Activated effector memory CD4-positive, alpha-beta T cell treated with anti-CD3 and anti-CD28 coated beads, Interleukin-2, amount 50 U/mL, for 16 hours (primary cell): Measurements from ENCODE around the gene MYH9.
A peak's percentile ranks its signal among the peaks of the same experiment; 100 is the strongest.
"Not testable (repeated sequence)": the region's sequence is repeated elsewhere in the genome, so short reads cannot be mapped to it uniquely, and the experiment has no call there.

Experiments used
- DNase-seq: peaks from one replicate; pipeline ENCODE4 v3.0.0-alpha.2; 2020

MYH9 gene

DNA sequence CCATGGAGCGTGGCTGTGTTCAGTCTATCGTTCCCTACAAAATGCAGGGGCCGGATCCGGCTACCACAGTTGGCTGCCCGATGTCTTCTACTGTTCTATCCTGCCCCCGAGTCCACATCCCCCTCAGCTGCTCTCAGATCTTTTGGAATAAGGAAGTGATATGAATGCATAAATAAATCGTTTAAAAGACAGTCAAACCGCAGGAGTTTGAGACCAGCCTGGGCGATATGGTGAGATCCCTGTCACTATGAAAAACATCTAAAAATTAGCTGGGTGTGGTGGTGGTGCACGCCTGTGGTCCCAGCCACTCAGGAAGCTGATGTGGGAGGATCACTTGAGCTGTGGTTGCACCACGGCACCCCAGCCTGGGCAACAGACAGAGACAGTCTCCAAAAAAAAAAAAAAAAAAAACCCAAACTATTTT, 97.8 kb downstream of the MYH9 start:
- peak; percentile 80 for DNase-seq

DNA sequence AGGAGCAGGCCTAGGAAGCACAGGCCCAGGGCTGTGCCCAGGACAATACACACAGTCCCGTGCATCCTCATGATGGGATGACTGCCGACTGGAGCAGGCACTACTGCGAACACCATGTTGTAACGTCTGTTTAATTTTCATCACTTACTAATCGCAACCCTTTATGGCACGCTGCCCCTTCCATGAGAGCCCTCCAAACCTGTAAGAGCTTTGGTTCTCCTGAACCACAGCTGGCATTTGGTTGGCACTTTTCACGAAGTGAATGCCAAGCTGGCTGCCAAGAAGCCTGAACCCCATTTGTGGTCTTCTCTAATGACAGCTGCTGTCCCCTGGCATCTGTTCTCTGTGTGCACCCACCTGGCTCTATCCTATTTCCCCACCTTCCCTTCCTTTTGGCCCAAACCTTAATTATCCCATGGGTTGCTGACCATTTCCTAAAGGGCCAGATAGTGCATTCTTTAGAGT, 98.3 kb downstream of the MYH9 start:
- no peak for DNase-seq

DNA sequence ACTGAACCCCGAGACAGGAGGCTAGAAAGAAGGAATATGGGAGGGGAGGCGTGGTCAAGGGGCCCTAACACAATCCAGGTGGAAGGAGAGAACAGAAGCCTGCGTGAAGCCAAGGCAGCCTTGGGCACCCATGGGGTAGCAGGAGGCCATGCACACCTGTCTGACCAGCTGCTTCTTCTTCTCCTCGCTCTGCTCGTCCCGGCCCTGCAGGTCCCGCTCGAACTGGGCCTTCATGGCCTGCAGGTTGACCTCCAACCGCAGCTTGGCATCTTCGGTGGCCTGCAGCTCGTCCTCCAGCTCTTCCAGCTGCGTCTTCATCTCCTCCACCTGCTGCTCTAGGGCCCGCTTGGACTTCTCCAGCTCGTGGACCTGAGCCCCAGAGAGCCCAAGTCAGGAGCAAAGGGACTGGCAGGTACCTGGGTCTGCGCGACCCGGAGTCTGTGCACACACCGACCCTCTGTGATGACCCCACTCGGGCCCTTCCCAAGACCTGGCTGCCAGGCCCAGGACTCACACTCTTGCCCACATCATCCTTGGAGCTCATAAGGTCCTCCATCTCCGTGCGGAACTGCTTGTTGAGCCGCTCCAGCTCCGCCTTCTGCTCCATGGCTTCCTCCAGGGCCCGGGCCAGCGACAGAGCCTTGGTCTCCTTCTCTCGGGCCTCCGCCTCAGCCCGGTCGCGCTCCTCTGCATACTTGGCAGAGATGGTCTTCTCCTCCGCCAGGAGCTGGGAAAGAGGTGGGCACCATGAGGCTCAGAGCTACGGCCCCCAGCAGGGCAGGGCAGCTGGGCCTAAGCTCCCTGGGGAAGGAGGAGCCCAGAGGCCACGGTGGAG, 99.0 kb downstream of the MYH9 start:
- no peak for DNase-seq

DNA sequence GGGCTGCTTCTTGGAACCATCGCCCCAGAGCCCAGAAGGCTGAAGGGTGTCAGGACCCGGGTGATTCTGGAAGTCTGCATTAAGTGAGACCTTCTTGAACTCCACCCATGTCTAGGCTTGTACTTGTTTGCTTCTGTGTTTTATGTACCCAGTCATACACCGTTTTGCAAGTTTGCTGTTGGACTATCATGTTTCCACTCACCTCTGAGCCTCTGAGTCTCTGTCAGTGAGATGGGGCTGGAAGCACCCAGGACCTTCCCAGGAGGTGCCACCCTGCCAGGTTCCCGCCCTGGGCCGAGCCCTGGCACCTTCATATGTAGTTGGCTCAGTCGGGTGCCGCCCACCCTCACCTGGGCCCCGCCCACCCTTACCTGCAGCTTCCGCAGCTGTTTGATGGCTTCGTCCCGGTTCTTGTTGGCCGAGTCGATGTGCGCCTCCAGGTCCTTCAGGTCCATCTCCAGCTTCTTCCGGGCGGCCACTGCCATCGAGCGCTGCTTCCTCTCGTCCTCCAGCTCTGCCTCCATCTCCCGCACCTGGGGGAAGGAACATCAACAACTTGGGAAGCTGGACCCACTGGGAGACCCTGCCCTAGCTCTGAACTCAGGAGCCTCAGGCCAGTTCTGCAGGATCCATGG, 99.8 kb downstream of the MYH9 start:
- no peak for DNase-seq

DNA sequence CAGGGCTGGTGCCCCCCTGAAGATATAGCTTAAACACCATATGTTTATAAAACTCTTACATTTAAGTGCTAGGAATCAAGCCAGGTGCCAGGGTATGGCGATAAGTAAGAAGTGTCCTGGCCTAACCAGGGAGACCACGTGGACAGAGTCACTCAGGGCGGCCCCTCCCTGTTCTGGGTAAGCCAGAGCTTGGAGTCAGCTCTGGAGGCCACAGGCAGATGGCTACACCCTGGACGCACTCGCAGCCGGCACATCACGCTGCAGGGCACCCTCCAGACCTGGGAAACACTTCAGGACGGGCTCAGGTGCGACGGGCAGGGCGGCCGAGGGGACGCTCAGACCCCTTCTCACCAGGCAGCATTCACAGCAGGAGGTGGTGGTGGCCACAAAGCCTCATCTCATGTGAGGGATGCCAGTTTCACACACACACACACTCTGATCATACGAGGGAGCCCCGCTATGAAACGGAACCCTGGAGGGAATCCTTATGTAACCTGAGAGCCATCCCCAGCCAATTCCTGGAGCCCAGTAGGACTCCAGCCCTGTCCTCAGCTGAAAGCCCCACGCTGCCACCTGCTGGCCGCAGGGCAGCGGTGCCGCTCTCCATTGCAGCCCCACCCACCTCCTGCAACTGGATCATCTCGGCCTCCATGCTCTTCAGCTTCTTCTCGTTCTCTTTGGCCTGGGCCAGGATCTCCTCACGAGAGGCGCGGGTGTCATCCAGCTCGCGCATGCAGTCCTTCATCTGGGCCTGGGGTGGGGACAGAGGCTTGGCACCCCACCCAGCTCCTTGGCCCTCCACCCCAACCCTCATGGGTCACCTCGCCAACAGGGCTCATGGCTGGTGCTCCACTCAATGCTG, 101.4 kb downstream of the MYH9 start:
- DNase-seq: peak; percentile 90

DNA sequence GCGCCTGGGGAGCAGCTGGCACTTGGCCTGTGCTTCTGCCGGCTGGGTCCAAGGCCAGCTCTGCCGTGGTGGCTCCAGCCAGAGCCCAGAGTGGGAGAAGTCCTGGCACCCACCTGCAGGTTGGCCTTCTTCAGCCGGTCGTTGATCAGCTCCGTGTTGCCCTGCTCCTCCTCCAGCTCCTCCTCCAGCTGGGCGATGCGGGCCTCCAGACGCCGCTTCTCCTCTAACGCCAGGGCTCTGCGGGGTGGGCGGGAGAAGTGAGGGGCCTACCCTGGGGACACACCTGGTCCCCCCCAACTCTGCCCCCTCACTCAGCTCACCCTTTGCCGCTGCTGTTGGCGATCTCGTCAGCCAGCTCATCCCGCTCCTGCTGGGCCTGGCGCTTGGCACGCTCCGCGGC, 102.2 kb downstream of the MYH9 start:
- no peak for DNase-seq

DNA sequence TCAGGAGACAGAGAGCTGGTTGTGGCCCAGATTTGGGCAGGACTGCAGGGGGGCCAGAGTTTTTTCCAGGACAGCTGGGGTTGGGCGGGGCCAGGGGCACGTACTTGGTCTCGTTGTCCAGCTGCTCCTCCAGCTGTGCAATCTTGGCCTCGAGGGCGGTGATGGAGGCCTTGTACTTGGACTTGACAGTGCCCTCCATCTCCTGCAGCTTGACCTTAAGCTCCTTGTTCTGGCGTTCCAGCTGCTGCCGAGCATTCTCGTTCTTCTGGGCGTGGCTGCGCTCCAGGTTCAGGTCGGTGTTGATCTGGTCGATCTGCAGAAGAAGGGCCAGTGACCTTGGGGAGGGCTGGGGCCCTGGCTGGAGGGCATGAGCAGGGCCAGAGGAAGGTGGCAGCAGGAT, 102.8 kb downstream of the MYH9 start:
- DNase-seq: no peak

DNA sequence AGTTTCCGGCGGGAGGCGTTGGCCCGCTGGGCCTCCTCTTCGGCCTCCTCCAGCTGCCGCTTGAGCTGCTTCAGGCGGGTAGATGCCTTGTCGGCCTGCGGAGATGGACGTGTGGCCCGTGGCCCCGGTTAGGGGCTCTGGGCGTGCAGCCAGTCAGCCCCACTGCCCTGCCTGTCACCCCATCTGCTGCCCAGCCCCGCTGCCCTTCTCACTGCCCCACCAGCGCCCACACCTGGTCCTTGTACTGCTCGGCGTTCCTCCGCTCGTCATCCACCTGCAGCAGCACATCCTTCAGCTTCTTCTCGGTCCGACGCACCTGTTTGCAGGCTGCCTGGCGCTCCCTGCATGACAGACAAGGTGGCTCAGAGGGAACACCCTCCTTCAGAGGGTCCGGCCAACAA, 103.6 kb downstream of the MYH9 start:
- no peak for DNase-seq

DNA sequence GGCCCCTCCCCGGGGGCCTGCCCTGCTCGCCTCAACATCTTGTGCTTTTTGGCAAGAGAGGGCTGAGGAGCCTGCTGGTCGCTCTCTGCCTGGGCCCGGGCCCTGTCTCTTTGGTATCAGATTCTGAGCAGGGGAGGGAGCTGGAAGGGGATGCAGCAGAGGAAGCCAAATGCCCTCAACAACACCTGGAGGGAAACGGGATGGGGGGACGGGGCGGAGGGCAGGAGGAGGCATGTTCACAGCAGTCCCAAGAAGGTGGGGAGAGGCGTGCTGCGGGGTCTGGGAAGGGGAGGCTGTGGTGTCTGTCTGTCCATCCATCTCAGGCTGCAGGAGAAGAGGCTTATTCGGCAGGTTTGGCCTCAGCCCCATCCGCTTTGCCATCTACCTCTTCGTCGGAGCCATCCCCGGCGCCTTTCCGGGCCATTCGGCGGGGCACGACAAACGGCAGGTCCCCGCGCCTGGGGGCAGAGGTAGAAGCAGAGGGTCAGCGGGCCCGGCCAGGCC, 105.4 kb downstream of the MYH9 start:
- DNase-seq: no peak

DNA sequence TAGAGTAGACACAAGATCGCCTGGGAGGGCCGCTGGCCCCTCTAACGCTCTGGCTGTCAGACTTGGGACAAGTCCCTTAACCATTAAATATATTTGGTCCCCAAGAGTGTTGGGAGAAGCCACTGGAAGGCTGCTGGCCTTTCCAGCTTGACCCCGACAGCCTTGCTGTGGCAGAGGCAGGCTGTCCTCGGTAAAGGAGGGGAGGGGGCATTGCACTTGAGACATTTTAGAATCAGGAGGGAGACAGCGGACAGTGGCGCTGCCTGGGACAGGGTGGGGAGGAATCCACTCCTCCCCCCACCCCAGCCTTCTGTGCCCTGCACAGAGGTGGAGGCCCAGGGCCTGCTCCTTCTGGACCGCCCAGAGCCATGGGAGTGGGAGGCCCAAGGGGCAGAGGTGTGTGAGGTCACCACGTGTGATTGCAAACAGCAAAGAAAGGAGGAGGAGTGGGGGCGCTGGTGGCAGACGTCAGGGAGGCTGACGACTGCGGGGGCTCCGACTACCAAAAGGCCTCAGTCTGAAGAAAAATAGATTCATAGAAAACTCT, 105.9 kb downstream of the MYH9 start:
- no peak for DNase-seq

DNA sequence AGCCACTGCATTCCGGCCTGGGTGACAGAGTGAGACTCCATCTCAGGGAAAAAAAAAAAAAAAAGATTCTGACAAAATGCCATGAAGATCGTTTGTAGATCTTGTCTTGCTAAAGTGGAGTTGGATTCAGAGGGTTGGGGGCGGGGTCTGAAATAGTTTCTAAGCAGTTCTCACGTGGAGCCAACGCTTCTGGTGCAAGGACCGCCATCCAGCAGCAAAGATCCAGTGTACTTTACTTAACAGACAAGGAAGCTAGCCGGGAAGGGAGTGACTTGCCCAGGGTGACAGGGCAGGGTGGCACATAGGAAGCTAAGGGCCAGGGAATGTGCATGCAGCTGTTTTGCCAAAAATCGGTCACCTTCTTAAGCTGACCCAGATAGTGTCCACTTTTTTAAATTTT, 107.4 kb downstream of the MYH9 start:
- DNase-seq: peak; percentile 47

DNA sequence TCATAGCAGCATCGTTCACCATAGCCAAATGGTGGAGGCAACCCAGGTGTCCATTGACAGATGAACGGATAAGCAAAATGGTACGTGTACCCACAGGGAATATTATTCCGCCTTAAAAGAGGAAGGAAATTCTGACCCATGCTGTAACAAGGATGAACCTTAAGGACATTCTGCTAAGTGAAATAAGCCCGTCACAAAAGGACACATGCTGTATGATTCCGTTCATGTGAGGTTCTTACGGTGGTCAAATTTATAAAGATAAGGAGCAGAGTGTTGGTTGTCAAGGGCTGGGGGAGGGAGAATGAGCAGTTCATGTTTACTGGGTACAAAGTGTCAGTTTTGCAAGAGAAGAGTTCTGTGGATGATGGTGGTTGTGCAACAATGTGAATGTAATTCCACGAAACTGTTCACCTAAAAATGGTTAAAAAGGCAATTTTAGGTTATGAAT, 108.5 kb downstream of the MYH9 start:
- no peak for DNase-seq

DNA sequence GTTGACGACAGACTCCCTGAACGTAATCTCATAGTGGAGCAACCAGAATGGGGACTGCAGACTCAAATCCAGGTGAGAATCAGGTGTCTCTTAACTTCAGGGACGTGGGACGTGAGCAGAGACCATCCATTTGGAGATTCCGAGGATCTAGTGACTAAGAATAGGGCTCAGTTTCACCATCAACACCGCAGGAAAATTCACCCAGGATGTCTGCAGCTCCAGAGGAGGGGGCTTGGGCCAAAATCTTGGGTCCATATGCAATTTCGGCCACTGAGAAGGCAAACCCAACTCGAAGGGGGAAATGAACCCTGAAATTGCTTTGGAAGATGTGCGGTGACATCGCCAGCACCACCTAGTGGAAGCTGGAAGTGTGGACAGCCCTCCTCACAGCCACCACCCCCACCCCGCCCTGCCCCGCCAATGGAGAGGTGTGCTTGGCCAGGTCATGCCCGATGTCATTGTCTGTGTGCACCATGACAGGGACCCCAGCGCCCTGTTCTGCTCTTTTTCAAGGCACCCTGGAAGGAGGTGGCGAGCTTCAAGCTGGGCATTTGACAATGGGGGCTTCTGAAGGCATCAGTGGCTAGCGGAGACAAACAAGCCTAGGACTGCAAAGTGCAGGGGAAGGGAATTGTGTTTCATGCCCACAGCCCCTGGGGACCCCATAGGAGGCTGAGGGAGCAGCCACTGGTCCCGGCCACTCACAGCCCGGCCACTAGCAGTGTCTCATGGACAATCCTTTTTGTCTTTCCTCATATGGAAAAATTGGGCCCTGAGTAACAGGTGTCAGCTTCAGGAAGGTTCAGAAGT, 110.1 kb downstream of the MYH9 start:
- DNase-seq: peak; percentile 85

DNA sequence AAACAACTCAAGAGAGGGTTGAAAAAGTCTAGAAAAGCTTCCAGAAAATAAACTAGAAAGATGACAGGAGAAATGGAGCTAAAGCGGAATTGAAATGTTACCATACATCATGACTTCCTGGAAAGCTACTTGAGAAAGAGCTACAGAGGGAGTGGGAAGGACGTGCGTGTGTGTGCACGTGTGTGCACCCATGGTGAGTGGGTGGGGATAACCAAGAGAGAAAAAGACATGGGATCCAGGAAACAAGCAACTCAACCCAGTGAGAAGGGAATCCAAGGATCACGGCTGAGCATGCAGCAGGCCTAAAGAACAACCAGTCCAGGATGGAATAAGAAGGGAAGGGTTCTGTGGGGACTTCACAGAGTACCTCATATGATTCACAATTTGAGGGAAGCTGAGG, 113.2 kb downstream of the MYH9 start:
- DNase-seq: peak; percentile 42

DNA sequence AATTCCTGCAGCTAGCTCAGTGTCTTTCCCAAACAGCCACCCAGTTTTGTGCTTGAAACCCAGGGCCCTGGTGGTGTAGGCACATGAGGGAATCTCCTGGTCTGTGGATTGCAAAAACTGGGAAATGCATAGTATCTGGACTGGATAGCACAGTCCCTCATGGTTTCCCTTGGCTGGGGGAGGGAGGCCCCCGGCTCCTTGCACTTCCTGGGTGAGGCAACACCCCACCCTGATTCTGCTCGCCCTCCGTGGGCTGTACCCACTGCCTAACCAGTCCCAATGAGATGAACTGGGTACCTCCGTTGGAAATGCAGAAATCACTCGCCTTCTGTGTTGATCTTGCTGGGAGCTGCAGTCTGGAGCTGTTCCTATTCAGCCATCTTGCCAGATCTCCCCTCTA, 115.8 kb downstream of the MYH9 start:
- DNase-seq: not testable (repeated sequence)

DNA sequence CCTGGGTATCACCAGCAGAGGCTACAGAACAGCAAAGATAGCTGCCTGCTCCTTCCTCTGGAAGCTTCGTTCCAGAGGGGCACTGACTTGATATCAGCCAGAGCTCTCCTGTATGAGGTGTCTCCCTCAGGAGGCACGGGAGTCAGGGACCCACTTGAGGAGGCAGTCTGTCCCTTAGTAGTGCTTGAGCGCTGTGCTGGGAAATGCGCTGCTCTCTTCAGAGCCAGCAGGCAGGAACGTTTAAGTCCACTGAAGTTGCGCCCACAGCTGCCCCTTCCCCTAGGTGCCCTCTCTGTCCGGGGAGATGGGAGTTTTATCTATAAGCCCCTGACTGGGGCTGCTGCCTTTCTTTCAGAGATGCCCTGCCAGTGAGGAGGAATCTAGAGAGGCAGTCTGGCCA, 116.5 kb downstream of the MYH9 start:
- not testable (repeated sequence) for DNase-seq

DNA sequence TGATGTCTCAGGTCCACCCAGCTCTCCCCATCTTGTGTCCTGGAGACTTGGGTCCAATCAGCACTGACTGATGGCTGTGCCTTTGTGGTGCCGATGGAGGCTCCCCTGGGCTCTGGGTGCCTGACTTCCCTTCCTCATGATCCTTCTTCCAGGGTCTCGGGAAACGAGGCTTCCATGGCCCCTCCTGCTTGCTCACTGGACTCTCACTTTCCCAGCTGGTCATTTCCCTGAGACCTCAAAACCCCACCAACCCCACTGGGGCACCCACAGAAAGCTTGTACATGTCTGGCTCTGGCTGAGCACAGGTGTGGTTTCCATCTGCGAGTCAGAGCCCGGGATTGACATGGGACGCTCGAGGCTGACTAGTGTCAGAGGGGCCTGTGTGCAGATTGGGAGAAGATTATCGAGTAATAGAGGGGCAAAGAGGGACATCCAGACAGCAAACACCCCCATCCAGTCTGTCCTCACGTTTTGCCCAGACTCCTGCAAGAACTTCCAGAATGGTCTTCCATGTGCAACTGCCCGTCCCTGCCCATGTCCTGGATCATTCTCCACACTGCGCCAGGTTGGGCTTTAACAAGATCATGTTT, 119.8 kb downstream of the MYH9 start:
- DNase-seq: peak; percentile 48

DNA sequence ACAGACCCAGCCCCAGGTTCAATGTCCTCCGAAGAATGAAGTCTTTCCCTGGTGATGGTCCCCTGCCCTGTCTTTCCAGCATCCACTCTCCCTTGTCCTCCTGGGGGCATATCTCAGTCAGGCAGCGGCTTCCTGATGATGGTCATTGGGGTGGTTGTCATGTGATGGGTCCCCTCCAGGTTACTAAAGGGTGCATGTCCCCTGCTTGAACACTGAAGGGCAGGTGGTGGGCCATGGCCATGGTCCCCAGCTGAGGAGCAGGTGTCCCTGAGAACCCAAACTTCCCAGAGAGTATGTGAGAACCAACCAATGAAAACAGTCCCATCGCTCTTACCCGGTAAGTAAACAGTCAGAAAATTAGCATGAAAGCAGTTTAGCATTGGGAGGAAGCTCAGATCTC, 120.7 kb downstream of the MYH9 start:
- peak; percentile 38 for DNase-seq

DNA sequence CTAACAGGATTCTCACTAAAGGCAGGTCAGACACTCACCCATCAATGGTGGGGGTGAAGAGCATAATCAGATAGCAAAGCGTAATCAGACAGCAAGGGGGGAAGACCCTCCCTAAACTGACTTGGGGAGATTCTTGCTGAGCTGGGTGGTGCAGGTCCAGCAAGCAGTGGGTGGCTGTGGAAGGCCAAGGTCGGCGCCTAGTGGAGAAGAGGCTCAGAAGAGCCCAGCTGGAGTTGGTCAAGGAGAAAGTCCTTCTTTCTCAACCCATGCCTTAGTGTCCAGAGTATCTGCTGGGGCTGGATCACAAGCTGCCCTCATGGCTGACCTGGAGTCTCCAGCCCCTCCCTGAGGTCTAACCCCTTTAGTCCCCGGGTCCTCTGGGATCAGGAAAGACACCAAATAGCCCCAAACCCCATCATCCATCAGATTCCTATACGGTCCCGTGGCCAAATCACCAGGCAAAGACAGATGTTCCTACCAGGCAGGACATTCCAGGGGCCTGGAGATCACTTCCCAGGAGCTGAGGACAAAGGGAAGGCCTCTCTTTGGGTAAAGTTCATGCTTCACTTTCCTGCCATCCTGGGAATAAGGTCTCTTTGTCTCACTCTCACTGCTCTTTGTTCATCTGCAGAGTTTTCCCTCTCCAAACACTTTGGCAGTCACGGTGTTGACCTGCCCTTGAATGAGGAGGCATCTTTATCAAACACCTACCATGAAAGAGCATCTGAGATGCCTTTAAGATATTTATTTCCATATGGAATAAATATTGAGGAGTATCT, 123.7 kb downstream of the MYH9 start:
- DNase-seq: not testable (repeated sequence)

DNA sequence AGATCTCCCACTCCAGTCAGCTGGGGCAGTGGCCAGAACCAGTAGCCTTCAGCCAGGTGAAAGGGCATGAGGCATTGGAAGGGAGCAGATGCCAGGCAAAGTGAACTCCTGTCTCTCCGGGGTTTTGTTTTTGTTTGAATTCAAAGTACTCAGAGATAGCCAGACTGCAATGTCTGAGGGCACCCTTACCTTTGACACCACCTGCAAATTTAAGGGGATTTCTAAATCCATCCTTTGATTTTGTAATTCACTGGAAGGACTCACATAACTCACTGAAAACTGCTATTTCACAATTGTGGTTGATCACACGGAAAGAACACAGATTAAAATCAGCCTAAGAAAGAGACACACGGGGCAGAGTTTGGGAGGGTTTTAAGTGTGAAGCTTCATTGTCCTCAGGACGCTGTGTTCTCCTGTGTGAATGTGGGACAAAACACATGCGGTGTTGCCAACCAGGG, 124.5 kb downstream of the MYH9 start:
- not testable (repeated sequence) for DNase-seq

DNA sequence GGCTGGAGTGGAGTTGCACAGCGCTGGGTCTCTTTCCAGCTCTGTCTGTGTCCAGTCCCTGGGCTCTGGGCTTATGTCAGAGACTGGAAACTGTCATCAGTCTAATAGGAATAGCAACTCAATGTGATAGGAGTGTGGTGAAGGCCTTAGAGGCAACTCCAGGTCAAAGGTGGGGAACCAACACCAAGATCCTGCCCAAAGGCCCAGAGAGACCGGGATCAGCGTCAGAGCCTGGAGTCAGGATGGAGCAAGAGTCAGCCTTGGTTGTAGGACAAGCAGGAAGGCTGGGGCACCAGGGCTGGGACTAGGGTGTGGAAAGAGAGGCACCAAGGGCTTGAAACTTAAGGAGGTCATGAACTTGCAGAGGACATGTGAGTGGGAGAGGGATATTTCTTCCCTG, 125.5 kb downstream of the MYH9 start:
- DNase-seq: not testable (repeated sequence)
